GM18498 (cell line): ENCODE data around the gene RLF.
"Not testable (repeated sequence)": the region's sequence is repeated elsewhere in the genome, so short reads cannot be mapped to it uniquely, and the experiment has no call there.

Experiments
- ATAC-seq: cut with Tn5 transposase; IDR thresholded peaks from one replicate; pipeline ENCODE4 v1.9.1; 2021; ENCODE audit warnings: mild to moderate bottlenecking, moderate library complexity; ENCODE audit not compliant: unreplicated experiment

The RLF gene

GRCh38 chr1:40171036-40171435 lies 9.8 kb downstream of the RLF start:
- ATAC-seq: no peak

- no peak for ATAC-seq
Measured at GRCh38 chr1:40174788-40175187, 13.6 kb downstream of the RLF start.

GRCh38 chr1:40176989-40177388 lies 15.8 kb downstream of the RLF start:
- ATAC-seq: not testable (repeated sequence)

GRCh38 chr1:40178200-40178599 lies 17.0 kb downstream of the RLF start:
- no peak for ATAC-seq

GRCh38 chr1:40179496-40180089 lies 18.4 kb downstream of the RLF start:
- ATAC-seq: no peak

- no peak for ATAC-seq
Measured at GRCh38 chr1:40183055-40183710, 22.0 kb downstream of the RLF start.

- ATAC-seq: no peak
Measured at GRCh38 chr1:40184193-40184592, 23.0 kb downstream of the RLF start.

GRCh38 chr1:40185951-40186864 lies 25.0 kb downstream of the RLF start:
- peak; percentile 97 for ATAC-seq

- ATAC-seq: no peak
Measured at GRCh38 chr1:40187399-40187798, 26.2 kb downstream of the RLF start.

- not testable (repeated sequence) for ATAC-seq
Measured at GRCh38 chr1:40194639-40195038, 33.5 kb downstream of the RLF start.

GRCh38 chr1:40197656-40198055 lies 36.5 kb downstream of the RLF start:
- ATAC-seq: no peak

- ATAC-seq: no peak
Measured at GRCh38 chr1:40199126-40199525, 37.9 kb downstream of the RLF start.

GRCh38 chr1:40204856-40205255 lies 43.7 kb downstream of the RLF start:
- ATAC-seq: no peak

- ATAC-seq: no peak
Measured at GRCh38 chr1:40210511-40211204, 49.5 kb downstream of the RLF start.

GRCh38 chr1:40218333-40218732 lies 57.1 kb downstream of the RLF start:
- ATAC-seq: no peak

GRCh38 chr1:40221471-40221905 lies 60.3 kb downstream of the RLF start:
- not testable (repeated sequence) for ATAC-seq

- ATAC-seq: no peak
Measured at GRCh38 chr1:40221977-40222772, 61.0 kb downstream of the RLF start.

- ATAC-seq: no peak
Measured at GRCh38 chr1:40224040-40224439, 62.9 kb downstream of the RLF start.

GRCh38 chr1:40226192-40226591 lies 65.0 kb downstream of the RLF start:
- ATAC-seq: no peak

GRCh38 chr1:40232444-40232843 lies 71.3 kb downstream of the RLF start:
- peak; percentile 85 for ATAC-seq
